Measurements from ENCODE around the gene FLVCR1. TPM values are rescaled to one million over a fixed set of nuclear protein-coding genes. Genes with fewer than 3 reads are reported as not detected.
A peak's percentile ranks its signal among the peaks of the same experiment; 100 is the strongest.
"Not testable (repeated sequence)": the region's sequence is repeated elsewhere in the genome, so short reads cannot be mapped to it uniquely, and the experiment has no call there.

FLVCR1 gene
- total RNA-seq, 2 experiments from 2014 or later = 11.4 to 16.7 TPM

DNA sequence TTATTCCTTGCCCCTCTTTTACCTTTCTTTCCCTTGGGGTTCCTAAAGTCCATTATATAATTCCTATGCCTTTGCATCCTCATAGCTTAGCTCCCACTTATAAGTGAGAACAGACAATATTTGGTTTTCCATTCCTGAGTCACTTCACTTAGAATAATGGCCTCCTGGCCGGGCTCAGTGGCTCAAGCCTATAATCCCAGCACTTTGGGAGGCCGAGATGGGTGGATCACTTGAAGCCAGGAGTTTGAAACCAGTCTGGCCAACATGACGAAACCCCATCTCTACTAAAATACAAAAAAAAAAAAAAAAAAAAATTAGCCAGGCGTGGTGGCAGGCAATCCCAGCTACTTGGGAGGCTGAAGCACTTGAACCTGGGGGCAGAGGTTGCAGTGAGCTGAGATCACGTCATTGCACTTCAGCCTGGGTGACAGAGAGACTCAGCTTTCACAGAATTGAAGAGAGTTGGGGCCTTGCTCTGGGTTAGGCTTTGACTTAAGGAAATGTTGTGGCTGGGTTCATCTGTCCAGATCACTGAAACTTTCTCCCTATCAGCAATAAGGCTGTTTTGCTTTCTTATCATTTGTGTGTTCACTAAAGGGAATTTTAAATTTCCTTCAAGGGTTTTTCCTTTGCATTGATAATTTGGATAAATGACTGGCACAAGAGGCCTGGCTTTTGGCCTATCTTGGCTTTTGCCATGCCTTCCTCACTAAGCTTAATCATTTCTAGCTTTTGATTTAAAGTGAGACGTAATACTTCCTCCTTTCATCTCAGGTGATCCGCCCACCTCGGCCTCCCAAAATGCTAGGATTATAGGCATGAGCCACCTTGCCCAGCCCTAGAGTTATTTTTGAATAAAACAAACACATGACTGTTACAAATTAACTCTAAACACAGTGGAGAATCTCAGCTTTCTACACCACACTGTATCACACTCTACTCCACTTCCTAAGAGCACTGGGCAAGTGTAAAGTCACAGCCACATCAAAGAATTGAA is 24.6 kb upstream of the FLVCR1 start:
- H3K36me3 Mint-ChIP-seq (ENCODE audit: low read depth); H3K27me3 Mint-ChIP-seq; H3K27ac Mint-ChIP-seq; DNase-seq; H3K4me3 Mint-ChIP-seq; H3K9me3 Mint-ChIP-seq: not testable (repeated sequence)
- CTCF ChIA-PET = interaction anchor here (0.6 to 1.3 kb wide), 3 partner anchors 15 to 950 kb away, joined by 3 to 4 read pairs (median 3); no protein-coding TSS in a partner anchor
- POLR2A ChIA-PET = interaction anchor here (0.7 kb wide), 1 partner anchor 153 kb away, joined by 3 read pairs; no protein-coding TSS in a partner anchor
- H3K4me1 Mint-ChIP-seq = peaks cover 10% of the 10 kb centered on the region

DNA sequence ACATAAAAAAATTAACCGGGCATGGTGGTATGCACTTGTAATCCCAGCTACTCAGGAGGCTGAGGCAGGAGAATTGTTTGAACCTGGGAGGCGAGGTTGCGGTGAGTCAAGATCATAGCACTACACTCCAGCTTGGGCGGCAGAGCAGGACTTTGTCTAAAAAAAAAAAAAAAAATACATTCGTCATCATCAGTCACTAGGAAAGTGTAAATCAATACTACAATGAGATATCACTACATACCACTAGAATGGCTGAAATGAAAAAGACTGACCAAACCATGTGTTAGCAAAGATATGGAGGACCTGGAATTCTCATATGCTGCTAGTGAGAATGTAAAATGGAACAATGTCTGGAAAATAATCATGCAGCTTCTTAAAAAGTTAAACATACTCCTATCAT is 19.9 kb upstream of the FLVCR1 start:
- peaks cover 6% of the 10 kb centered on the region for H3K4me1 Mint-ChIP-seq
- no peak overlapping the region for H3K27ac Mint-ChIP-seq
- DNase-seq = no peak
- POLR2A ChIA-PET = no interaction called here
- CTCF ChIA-PET = interaction anchor here (1.3 kb wide), 1 partner anchor 10 kb away, joined by 4 read pairs; no protein-coding TSS in a partner anchor
- no peaks in the 10 kb centered on the region for H3K27me3 Mint-ChIP-seq
- H3K4me3 Mint-ChIP-seq = no peak overlapping the region
- no peaks in the 10 kb centered on the region for H3K9me3 Mint-ChIP-seq
- H3K36me3 Mint-ChIP-seq (ENCODE audit: low read depth) = no peaks in the 10 kb centered on the region

DNA sequence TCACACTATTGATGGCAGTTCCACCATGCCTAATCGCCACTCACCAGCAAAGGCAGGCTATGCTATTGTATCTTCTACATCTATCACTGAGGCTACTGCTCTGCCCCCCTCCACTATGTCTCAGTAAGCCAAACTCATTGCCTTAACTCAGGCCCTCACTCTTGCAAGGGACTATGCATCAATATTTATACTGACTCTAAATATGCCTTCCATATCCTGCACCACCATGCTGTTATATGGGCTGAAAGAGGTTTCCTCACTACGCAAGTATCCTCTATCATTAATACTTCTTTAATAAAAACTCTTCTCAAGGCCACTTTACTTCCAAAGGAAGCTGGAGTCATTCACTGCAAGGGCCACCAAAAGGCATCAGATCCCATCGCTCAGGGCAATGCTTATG is 13.6 kb upstream of the FLVCR1 start:
- H3K36me3 Mint-ChIP-seq (ENCODE audit: low read depth); H3K4me3 Mint-ChIP-seq; H3K9me3 Mint-ChIP-seq; CTCF ChIA-PET; DNase-seq; H3K4me1 Mint-ChIP-seq; H3K27ac Mint-ChIP-seq; POLR2A ChIA-PET; H3K27me3 Mint-ChIP-seq: not testable (repeated sequence)

DNA sequence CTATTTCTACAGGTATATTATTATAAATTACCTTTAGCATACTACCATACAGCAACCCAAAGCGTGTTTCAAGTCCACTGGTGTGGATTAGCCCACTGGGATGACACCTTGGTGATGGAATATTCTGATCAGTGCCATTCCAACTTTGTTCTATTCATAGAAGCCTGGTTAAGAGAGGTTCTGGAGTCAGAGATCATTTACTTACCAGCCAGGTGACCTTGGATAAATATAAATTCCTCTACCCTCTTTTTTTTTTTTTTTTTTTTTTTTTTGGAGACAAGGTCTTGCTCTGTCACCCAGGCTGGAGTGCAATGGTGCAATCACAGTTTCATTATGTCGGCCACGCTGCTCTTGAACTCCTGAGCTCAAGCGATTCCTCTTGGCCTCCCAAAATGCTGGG is 10.5 kb upstream of the FLVCR1 start, which contains the start of gene SPATA45:
Gene SPATA45, minus strand, starts transcription at position 101 of the 400 bp plus-strand sequence. CDS start 11,500 bp downstream, outside the sequence.
- DNase-seq = no peak
- H3K4me3 Mint-ChIP-seq = no peak within 1 kb of the TSS
- ChIA-PET CTCF (interaction anchor here (1.5 kb wide), 1 partner anchor 13 kb away, joined by 4 read pairs; no protein-coding TSS in a partner anchor), POLR2A (no interaction called here)
- no peaks in the 10 kb centered on the region for H3K27me3 Mint-ChIP-seq
- no peaks in the 10 kb centered on the region for H3K9me3 Mint-ChIP-seq
- H3K36me3 Mint-ChIP-seq (ENCODE audit: low read depth) = peaks cover 5% of the 10 kb centered on the region
- H3K4me1 Mint-ChIP-seq = no peaks in the 10 kb centered on the region
- no peak within 1 kb of the TSS for H3K27ac Mint-ChIP-seq

DNA sequence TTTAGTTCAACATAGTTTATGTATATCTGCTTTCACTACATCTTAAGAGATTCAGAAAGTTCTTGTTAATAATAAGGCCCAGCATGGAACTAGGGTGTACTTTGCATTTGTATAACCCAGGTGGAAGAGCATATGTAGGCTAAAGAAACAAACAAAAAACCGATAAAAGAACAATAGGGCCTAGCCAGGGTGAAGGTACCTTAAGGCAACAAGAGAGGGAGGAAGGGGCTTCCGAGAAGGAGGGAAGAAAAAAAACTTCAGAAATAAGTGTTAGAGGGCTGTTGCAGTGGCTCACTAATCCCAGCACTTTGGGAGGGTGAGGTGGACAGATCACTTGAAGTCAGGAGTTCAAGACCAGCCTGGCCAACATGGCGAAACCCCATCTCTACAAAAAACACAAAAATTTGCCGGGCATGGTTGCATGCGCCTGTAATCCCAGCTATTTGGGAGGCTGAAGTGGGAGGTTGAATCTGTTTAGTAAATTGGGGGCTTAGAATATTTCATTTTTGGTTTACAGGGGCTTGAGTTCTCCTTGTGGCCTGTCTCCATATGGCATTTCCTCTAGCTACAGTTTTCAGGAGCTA is 5.9 kb upstream of the FLVCR1 start:
- POLR2A ChIA-PET = interaction anchor here (0.6 kb wide), 1 partner anchor 11 kb away, joined by 3 read pairs; no protein-coding TSS in a partner anchor
- H3K4me3 Mint-ChIP-seq = no peak overlapping the region
- CTCF ChIA-PET = no interaction called here
- DNase-seq = no peak
- H3K36me3 Mint-ChIP-seq (ENCODE audit: low read depth) = peaks cover 16% of the 10 kb centered on the region
- H3K27ac Mint-ChIP-seq = no peak overlapping the region
- H3K27me3 Mint-ChIP-seq = no peaks in the 10 kb centered on the region
- H3K9me3 Mint-ChIP-seq = no peaks in the 10 kb centered on the region
- H3K4me1 Mint-ChIP-seq = peaks cover 17% of the 10 kb centered on the region

DNA sequence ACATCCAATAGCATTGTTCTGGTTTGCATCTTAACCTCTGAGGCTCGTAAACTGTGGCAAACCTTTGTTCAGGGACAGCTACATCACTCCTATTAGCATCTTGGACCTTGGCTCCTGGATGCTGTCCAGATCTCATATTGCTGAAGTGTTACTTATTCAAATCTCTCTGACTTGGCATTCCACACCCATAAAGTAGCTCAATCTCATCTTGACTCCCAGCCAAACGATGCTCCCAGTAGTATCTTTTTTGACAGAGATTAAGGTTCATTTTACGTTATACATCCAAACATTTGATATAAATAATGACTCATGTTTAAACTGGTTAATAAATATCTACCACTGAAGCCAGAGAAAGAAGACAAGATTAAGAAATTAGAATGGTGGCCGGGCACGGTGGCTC is 4.4 kb upstream of the FLVCR1 start:
- ChIA-PET CTCF (no interaction called here), POLR2A (interaction anchor here (0.7 kb wide), 1 partner anchor 377 kb away, joined by 4 read pairs; no protein-coding TSS in a partner anchor)
- Mint-ChIP-seq H3K27me3 (no peaks in the 10 kb centered on the region), H3K36me3 (ENCODE audit: low read depth) (peaks cover 16% of the 10 kb centered on the region), H3K4me3 (no peak overlapping the region), H3K4me1 (peaks cover 20% of the 10 kb centered on the region), H3K27ac (no peak overlapping the region), H3K9me3 (no peaks in the 10 kb centered on the region)
- DNase-seq = no peak

DNA sequence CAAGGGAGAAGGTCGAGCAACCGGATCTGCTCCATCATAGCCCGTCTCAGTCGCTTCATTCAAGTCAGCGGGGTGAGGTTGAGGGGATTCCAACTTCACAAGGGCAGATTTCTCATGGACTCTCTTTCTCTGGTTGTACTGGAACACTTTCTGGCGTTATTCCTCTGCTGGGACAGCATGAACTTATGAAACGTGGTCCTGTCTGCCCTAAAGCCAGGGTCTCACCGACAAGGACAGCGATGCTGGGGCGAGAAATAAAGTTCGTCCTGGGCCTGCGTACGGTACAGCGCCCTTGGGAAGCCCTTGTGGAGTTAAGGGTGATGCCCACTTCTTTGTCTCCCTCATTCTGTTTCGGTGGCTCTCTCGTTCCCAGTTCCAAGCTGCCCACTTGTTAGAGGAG is 1.3 kb upstream of the FLVCR1 start:
- no peaks in the 10 kb centered on the region for H3K9me3 Mint-ChIP-seq
- peaks cover 27% of the 10 kb centered on the region for H3K4me1 Mint-ChIP-seq
- H3K4me3 Mint-ChIP-seq = no peak overlapping the region

DNA sequence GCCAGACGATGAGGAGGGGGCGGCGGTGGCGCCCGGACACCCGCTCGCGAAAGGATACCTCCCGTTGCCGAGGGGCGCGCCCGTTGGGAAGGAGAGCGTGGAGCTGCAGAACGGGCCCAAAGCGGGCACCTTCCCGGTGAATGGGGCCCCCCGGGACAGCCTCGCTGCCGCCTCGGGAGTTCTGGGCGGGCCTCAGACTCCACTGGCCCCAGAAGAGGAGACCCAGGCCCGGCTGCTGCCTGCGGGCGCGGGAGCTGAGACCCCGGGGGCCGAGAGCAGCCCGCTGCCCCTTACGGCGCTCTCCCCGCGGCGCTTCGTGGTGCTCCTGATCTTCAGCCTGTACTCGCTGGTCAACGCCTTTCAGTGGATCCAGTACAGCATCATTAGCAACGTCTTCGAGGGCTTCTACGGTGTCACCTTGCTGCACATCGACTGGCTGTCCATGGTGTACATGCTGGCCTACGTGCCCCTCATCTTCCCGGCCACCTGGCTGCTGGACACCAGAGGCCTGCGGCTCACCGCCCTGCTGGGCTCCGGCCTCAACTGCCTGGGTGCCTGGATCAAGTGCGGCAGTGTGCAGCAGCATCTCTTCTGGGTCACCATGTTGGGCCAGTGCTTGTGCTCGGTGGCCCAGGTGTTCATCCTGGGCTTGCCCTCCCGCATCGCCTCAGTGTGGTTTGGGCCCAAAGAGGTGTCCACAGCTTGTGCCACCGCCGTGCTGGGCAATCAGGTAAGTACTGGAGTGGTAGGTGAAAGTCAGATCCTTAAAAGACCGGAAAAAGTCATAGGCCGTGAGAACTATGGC is 588 bp downstream of the FLVCR1 start:
- CTCF ChIA-PET = interaction anchor here (0.6 to 1.0 kb wide), 2 partner anchors 10 to 297 kb away, joined by 3 read pairs; no protein-coding TSS in a partner anchor

More for the DNA sequence above, 1.3 kb upstream of the FLVCR1 start:
- CTCF ChIA-PET = no interaction called here
- POLR2A ChIA-PET = no interaction called here
- no peak for DNase-seq
- no peaks in the 10 kb centered on the region for H3K27me3 Mint-ChIP-seq
- H3K27ac Mint-ChIP-seq = peak overlapping the region; percentile 65
- peaks cover 16% of the 10 kb centered on the region for H3K36me3 Mint-ChIP-seq (ENCODE audit: low read depth)

DNA sequence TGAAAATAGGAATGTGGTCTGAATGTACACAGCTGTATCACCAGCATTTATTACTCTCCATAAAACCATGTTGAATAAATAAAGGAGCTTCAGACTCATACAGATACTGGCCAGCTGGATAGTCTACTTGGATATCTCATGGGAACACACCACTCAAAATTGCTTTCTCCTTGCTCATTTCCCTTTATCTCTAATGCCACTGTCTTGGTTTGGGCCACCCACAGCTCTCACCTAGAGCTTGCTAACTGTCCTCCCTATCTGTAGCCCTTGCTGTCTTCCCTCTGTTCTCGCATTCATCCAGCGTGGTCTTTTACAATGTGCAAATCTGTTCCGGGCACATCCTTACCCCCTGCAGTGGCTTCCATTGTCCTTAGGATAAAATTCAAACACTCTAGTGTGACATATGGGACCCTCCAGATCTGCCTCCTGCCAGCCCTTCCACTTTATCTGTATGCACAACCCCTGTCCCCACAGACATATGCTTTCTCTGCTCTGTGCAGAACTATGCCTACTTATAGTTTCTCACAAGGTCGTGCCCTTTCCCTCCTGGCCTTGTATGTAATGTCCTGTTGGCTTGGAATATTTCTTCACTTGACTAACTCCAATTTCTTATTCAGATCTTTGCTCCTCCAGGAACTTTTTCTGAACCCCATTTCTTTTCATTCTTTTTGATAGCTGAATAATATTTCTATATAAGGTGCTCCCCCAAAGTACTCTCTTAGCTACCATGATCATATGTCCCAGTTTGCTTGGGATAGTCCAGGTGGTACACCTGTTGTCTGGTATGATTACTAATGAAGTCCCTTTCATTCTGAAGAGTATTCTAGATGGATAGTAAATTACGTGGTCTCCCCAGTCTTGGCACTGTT is 2.9 kb downstream of the FLVCR1 start:
- H3K4me1 Mint-ChIP-seq = peaks cover 29% of the 10 kb centered on the region
- POLR2A ChIA-PET = no interaction called here
- peaks cover 10% of the 10 kb centered on the region for H3K36me3 Mint-ChIP-seq (ENCODE audit: low read depth)
- H3K27me3 Mint-ChIP-seq = no peaks in the 10 kb centered on the region
- no peak overlapping the region for H3K4me3 Mint-ChIP-seq
- DNase-seq = no peak
- no peak overlapping the region for H3K27ac Mint-ChIP-seq
- H3K9me3 Mint-ChIP-seq = no peaks in the 10 kb centered on the region
- CTCF ChIA-PET = interaction anchor here (1.6 kb wide), 1 partner anchor 13 kb away, joined by 4 read pairs; the partner anchor contains the start of gene SPATA45

More for the DNA sequence above, 588 bp downstream of the FLVCR1 start:
- peaks cover 8% of the 10 kb centered on the region for H3K36me3 Mint-ChIP-seq (ENCODE audit: low read depth)
- peak overlapping the region; percentile 98 for H3K27ac Mint-ChIP-seq
- H3K4me1 Mint-ChIP-seq = peaks cover 28% of the 10 kb centered on the region
- no peak overlapping the region for H3K4me3 Mint-ChIP-seq
- no peaks in the 10 kb centered on the region for H3K9me3 Mint-ChIP-seq
- POLR2A ChIA-PET = no interaction called here
- H3K27me3 Mint-ChIP-seq = no peaks in the 10 kb centered on the region
- peak; percentile 30 for DNase-seq

DNA sequence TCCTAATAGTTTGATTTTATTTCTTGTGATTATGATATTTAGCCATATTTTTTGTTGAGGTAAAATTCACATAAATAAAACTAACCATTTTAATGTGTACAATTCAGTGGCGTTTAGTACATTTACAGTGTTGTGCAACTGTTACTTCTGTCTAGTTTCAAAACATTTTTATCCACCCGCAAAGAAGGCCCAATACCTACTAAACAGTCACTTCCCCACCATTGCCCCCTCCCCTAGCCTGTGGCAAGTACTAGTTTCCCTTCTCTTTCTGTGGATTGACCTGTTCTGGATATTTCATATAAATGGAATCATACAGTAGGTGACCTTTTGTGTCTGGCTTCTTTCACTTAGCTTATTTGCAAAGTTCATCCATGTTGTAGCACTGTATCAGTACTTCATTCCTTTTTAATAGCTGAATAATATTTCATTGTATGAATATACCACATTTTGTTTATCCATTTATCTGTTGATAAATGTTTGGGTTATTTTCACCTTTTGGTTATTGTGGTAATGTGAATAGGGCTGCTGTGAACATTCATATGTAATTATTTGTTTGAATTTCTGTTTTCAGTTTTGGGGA is 4.1 kb downstream of the FLVCR1 start:
- no peaks in the 10 kb centered on the region for H3K27me3 Mint-ChIP-seq
- H3K9me3 Mint-ChIP-seq = no peaks in the 10 kb centered on the region
- ChIA-PET CTCF (no interaction called here), POLR2A (no interaction called here)
- H3K36me3 Mint-ChIP-seq (ENCODE audit: low read depth) = peaks cover 15% of the 10 kb centered on the region
- H3K27ac Mint-ChIP-seq = no peak overlapping the region
- no peak overlapping the region for H3K4me3 Mint-ChIP-seq
- peaks cover 20% of the 10 kb centered on the region for H3K4me1 Mint-ChIP-seq
- no peak for DNase-seq

DNA sequence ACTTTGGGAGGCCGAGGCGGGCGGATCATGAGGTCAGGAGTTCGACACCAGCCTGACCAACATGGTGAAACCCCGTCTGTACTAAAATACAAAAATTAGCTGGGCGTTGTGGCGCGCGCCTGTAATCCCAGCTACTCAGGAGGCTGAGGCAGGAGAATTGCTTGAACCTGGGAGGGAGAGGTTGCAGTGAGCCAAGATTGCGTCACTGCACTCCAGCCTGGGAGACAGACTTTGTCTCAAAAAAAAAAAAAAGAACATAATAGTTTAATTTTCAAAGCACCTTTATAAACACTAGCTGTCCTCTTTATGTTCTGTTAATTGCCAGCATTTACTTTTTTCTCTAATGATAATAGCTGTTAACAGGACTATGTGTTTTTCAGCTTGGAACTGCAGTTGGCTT is 5.3 kb downstream of the FLVCR1 start:
- POLR2A ChIA-PET, H3K27me3 Mint-ChIP-seq, H3K27ac Mint-ChIP-seq, CTCF ChIA-PET, H3K9me3 Mint-ChIP-seq, H3K4me3 Mint-ChIP-seq, DNase-seq: not testable (repeated sequence)
- Mint-ChIP-seq H3K36me3 (ENCODE audit: low read depth) (peaks cover 15% of the 10 kb centered on the region), H3K4me1 (peaks cover 18% of the 10 kb centered on the region)

Measured in activated CD4-positive, alpha-beta T cell treated with anti-CD3 and anti-CD28 coated beads, Interleukin-2, amount 10 ng/mL, durations not matched to agents 7 days and 5 days (primary cell).